NCI-H510A (cell line): ENCODE results near the gene RAB40B.
A peak's percentile ranks its signal among the peaks of the same experiment; 100 is the strongest.

Source experiments
- DNase-seq: peaks from one replicate; lab custom pipeline; 2025; lab: John Stamatoyannopoulos, UW

The RAB40B gene

GRCh38 chr17:82648742-82649331 lies 49.7 kb downstream of the RAB40B start:
- DNase-seq, result no peak

DNA sequence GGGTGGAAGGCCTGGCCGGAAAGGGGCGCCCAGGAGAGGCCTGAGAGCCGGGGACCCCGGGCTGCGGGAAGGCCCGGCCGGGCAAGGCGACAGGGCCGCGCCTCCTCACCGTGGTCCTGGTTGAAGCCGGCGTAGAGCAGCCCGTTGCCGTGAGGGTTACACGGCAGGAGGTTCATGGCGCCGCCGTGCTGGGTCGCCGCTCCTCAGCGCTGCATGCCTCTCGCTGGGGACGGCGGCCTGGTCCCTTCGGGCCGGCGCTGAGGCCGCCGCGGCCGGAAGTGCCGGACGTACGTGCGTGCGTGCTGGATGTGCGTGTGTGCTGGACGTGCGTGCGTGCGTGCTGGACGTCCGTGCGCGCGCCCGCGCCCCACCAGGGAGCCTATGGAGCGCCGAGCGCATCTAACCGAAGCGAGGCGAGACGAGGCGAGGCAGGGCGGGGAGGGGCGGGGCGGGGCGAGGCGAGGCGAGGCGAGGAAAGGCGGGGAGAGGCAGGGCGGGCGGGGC lies 50.3 kb downstream of the RAB40B start, which contains the start of gene WDR45B:
Gene WDR45B, minus strand, starts transcription at position 280 of the 504 bp plus-strand sequence. Its CDS starts 104 bp downstream, at position 176.
- DNase-seq, result peak; percentile 97

DNA sequence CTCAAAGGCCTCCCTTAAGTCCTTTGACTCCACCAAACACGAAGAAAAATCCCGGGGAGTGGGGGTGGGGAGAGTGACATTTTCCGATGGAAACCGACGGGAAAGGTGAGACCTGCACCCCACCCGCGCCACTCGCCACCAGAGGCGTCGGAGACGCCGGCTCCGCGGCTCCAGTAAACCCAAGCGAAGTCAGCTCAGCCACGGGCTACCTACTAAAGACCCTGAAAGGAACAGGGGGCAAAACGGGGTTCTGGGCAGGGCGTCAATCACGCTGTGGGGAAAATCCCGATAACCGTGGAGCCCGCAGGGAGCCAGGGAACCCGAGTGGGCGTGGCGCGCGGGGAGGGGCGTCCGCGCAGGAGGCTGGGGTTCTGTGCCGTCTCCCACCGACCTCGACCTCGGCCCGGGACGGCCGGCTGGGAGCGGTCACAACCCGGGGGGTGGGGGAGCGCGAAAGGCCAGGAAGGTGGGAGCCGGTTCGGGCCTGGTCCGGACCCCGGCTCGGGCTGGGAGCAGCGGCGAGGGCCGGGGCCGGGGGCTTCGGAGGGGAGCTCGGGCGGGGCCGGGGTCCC lies 50.8 kb downstream of the RAB40B start:
- no peak for DNase-seq

- no peak for DNase-seq
Observed at GRCh38 chr17:82645516-82645915, 53.0 kb downstream of the RAB40B start.

GRCh38 chr17:82644148-82644547 lies 54.4 kb downstream of the RAB40B start:
- DNase-seq, result no peak

- no peak for DNase-seq
Observed at GRCh38 chr17:82642022-82642421, 56.5 kb downstream of the RAB40B start.

- no peak for DNase-seq
Observed at GRCh38 chr17:82640036-82640435, 58.5 kb downstream of the RAB40B start.

DNA sequence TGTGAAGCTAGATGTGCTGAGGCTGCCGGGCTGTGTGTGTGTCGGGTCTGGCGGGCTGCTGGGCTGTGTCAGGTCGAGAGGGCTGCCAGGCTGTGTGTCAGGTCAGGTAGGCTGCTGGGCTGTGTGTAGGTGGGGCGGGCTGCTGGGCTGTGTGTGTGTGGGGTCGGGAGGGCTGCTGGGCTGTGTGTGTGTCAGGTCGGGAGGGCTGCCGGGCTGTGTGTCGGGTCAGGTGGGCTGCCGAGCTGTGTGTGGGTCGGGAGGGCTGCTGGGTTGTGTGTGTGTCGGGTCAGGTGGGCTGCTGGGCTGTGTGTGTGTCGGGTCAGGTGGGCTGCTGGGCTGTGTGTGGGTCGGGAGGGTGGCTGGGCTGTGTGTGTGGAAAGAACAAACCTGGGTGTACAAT lies 58.9 kb downstream of the RAB40B start:
- DNase-seq, result no peak

- no peak for DNase-seq
Observed at GRCh38 chr17:82638183-82638773, 60.2 kb downstream of the RAB40B start.

DNA sequence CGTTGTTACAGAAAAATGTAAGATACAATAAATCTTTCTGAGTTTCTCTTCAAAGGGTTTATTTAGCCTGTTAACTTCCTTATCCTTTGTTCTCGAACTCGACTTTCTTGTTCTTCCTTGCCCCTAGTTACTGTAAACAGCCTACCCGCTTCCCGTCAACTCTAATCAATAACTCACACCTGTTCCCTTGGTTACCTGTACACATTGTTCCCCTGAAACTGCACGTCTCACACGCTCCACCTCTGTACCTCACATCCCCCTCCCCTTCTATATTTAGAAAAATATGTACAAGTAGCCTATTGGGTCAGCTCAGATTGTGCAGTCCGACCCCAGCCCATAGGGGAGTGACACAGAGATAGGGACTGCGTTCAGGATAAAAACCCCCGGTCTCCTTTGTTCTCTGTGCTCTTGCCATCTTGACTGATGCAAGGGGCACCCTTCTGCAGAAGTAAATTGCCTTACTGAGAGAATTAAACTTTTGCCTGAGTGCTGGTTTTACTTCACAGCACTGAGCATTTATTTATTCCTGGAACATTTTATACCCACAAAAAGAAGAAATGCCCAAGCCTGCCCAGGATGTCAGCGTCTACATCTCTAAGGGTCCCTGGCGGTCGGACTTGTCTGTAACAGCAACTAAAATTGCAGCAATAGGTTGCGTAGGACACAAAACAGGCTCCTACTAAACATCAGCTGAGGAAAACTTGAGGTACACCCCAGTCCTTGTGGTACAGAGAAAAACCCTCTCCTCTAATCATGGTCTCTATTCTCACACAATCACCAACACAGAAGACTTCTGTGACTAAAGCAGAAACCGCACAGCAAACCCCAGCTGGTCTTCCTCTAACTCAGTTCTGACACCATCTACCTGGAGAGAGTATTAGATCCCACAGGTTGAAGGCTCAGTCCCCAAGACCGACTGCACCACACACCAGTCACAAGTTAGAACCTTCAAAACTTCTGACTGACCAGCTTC lies 61.6 kb downstream of the RAB40B start:
- DNase-seq, result no peak

DNA sequence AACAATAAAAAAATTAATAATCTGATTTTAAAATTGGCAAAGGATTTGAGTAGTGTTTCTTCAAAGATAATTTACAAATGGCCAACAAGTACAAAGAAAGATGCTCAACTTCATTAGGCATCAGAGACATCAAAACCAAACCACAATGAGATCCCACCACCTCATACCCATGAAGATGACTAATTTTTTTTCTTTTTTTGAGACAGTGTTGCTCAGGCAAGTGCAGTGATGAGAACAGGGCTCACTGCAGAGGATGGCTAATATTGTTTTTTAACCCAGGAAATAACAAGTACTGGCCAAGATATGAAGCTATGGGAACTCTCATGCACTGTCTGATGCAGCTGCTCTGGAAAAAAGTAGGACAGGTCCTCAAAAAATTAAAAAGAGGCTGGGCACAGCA lies 65.2 kb downstream of the RAB40B start:
- DNase-seq, result no peak

DNA sequence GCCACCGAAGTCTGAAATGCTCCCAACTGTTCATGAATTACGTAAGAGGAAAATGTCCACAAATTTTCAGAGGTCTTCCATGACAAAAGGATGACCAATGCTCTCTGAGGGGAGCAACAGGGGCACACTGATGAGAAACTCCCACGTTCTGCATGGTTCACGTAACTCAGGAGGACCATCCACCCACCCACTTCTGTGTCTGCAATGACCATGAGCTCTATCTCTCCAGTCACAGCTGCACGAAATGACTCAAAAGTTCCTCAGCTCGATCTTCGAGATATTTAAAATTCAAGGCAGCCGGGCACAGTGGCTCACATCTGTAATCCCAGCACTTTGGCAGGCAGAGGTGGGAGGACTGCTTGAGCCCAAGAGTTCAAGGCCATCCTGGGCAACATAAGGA lies 66.0 kb downstream of the RAB40B start:
- no peak for DNase-seq

DNA sequence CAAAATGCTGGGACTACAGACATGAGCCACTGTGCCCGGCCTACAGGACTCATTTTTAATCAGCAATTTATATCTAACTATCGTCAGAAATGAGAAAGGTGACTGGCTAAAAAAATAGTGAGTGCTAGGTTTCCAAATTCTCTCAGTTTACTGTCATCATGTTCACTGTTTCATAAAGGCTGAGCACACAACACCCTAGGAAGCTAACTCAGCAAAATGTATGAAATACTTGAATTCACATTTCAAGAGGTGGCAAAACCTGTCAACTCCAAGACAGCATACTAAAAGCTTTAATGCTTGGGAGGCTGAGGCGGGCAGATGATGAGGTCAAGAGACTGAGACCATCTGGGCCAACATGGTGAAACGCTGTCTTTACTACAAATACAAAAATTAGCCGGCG lies 67.0 kb downstream of the RAB40B start:
- DNase-seq, result no peak

- no peak for DNase-seq
Observed at GRCh38 chr17:82630212-82630611, 68.3 kb downstream of the RAB40B start.

- no peak for DNase-seq
Observed at GRCh38 chr17:82629748-82630147, 68.8 kb downstream of the RAB40B start.

DNA sequence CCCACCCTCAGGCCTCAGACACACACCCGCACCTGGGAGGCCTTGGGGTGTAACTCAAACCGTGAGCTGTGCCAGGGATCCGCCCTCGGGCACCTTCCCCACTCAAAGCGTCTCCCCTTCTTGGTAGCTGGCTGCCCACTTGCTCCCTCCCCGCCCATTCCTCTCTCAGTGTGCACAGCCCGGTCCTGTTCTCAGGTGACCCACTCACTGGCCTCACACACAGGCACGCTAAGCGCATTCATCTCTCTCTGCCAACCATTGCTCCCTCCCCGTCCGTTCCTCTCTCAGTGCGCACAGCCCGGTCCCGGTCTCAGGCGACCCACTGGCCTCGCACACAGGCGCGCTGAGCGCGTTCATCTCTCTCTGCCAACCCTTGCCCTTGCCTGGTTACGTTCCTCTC lies 71.1 kb downstream of the RAB40B start:
- no peak for DNase-seq

- no peak for DNase-seq
Observed at GRCh38 chr17:82623707-82624106, 74.8 kb downstream of the RAB40B start.

DNA sequence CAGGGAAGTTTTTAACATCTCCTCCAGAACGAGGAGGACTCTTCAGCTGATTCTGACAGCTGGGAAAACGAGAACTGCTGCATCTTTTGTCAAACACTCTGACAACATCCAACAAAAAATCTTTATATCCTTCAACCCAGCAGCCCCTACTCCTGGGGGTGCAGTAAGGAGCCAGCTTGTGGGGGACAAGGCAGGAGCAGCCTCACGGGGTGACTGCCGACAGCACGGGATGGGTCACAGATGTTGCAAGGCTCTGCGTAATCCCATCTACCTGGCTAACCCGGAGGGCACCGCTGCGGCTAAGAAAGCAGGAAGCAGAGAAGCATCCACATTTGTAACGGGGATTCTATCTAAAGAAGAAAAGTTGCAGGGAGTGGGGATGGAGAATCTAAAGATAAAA lies 78.9 kb downstream of the RAB40B start:
- DNase-seq, result no peak

DNA sequence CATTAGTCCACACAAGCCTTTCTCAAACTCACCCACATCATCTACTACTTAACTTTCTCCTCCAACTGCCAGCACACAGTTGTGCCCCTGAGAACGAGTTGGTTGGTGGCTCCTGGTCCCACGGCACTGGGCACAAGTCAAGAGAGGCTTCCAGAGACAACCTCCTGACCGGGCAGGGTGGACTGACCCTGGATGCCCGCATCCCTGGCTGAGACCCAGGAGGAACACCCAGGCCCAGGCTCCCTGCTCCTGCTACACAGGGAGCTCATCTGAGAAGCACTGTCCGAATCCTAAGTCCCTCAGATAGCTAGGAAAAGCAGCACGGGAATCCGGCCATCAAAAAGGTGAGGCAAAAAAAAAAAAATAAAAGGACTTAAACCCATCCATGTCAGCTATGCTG lies 79.3 kb downstream of the RAB40B start:
- no peak for DNase-seq

DNA sequence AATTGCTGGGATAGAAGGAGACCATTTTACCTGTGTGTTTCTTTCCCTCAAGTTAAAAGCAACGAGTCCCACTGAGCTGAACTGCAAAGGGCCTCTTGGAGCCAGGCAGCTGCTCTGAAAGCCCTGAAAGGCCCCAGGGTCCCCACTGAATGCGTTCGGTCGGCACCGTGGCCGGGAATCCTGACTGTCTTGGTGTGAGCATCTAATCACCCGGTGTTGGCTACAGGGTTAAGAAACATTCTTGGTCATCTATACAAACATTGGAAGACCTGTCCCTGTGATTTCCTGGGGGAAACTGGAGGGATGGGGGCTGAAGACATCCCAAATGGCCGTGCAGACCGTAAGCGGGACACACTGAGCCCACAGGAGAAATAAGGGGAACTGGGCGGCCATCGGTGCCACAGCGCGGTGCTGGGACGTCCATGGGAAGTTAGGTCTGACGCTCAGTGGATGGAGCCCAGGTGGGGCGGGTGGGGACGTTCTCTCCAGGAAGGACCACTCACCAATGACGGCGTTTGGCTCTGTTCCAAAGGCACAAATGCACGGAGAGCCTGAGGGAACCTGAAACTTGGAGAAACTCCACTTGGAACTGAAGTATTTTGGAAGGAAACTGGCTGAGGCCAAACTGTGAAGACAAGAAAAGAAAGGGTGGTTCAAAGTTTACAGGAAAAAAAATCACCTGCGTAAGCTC lies 82.3 kb downstream of the RAB40B start:
- DNase-seq, result no peak

DNA sequence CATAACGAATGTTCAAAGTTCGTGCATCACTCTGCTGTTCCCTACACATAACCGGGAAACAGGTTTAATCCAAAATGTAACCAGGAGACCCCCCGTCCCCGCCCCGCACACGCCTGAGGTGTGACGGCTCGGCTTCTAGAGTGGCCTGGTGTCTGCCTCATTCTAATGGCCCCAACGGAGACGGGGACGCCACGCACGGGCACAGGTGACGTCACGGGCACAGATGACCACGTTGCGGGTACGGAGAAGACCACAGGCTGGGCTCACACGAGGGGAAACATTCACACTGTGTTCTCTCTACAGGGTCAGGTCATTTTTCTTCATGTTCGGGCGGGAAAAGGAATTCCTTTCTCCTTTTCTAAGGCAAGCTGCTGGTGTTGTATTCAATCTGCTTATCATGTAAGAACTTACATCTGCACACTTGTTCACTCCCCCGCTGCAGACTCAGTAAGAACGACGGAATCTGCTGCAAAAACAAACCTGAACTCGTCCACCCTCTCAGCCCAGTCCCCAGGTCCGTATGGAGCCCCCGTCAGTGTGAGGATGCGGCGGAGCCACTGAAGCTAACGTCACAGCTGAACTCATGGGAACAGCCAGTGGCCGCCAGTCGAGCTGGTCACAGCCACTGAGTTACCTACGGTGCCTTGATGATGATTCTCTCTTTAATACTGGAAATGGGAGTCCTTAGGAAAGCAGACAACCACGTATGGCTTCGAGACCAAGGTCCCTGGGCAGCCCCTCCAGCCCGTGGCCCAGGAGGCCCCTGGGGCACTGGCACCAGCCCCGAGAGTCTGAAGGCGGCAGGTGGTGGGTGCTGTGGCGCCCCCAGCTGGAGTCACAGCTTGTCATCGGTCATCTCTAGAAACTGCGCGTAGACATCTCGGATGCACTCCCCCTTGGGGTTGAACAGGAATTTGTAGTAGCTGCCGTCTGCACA lies 83.1 kb downstream of the RAB40B start:
- DNase-seq, result no peak
